Neuron (in vitro differentiated cells): ENCODE data around the gene DIRAS2.

Experiments
- H2AFZ ChIP-seq: one replicate; pipeline ENCODE4 v1.6.1; 2013; ENCODE audit warnings: low read depth, mild to moderate bottlenecking, inconsistent platforms, low read length, moderate library complexity
- H3K27me3 ChIP-seq: one replicate; pipeline ENCODE4 v1.6.1; 2013; ENCODE audit warnings: low read length; ENCODE audit not compliant: insufficient read depth
- H3K36me3 ChIP-seq: one replicate; pipeline ENCODE4 v1.6.1; 2013; ENCODE audit warnings: low read length; ENCODE audit not compliant: insufficient read depth
- H3K4me1 ChIP-seq: one replicate; pipeline ENCODE4 v1.6.1; 2013; ENCODE audit warnings: low read length; ENCODE audit not compliant: insufficient read depth
- H3K4me3 ChIP-seq: 2 replicates; pipeline ENCODE4 v1.5.1; 2013; ENCODE audit warnings: mild to moderate bottlenecking, low read length, moderate library complexity
- H3K9me3 ChIP-seq: one replicate; pipeline ENCODE4 v1.6.1; 2013; ENCODE audit warnings: low read length

The DIRAS2 gene

DNA sequence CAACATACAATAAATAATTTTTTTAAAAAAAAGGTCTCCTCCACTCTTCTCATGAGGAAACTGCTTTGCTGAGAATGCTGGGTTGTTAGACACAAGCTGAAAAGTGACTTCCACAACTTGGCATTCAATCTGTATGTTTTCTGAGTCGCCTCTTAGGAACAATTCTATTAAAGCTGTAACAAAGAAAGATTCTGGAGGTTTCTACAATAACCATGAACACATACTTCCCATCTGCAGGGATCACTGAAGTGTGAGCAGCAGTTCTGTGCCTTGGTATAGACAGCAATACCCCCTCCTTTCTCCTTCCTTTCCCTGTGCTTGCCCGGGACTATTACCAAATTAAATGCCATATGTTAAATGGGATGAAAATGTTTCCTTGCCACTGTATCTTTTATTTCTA, 1.5 kb downstream of the DIRAS2 start:
- H3K4me3 ChIP-seq: peak overlapping the region; percentile 64
- peaks cover 9% of the 10 kb centered on the region for H3K27me3 ChIP-seq
- H3K9me3 ChIP-seq: no peaks in the 10 kb centered on the region
- peaks cover 20% of the 10 kb centered on the region for H3K4me1 ChIP-seq
- no peak overlapping the region for H2AFZ ChIP-seq
- no peaks in the 10 kb centered on the region for H3K36me3 ChIP-seq

DNA sequence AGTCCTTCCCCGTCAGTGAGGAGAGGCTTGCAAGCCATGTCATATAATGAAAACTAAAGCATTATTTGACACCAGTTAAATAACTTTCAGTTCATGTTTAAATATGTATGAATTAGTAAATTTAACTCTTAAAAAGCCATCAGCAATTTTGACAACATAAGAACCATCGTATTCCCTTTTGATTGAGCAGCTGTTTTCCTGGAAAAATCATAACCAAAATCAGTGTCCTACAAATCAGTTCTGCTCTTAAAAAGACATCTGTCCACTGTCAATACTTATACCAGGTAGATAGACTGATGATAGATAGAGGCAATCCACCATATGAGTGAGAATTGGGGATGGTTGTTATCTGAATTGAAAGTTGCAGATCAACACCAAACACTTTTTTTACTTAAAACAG, 2.3 kb downstream of the DIRAS2 start:
- Histone ChIP-seq H3K36me3 (no peaks in the 10 kb centered on the region), H3K9me3 (no peaks in the 10 kb centered on the region), H2AFZ (no peak overlapping the region), H3K27me3 (peaks cover 9% of the 10 kb centered on the region), H3K4me3 (no peak overlapping the region), H3K4me1 (peaks cover 20% of the 10 kb centered on the region)

DNA sequence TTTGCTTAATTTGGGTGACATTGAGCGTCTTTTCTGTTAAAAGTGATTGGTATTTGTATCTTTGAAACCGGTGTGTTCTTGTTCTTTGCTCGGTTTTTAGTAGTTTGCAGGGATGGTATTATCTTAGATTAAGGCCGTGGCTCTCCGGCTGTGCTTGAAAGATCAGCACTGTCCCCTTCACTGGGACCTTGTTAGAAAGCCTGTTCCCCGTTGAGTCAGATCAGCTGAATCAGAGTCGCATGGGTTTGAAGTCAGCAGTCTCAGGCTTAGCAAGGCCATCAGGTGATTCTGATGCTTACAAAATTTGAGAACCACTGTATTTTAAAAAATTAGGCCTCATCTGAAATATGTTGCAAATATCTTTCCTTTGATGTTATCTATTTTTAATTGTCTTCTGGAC, 5.0 kb downstream of the DIRAS2 start:
- Histone ChIP-seq H3K27me3 (peaks cover 28% of the 10 kb centered on the region), H3K9me3 (peaks cover 2% of the 10 kb centered on the region), H2AFZ (no peak overlapping the region), H3K4me1 (peaks cover 17% of the 10 kb centered on the region), H3K36me3 (no peaks in the 10 kb centered on the region), H3K4me3 (no peak overlapping the region)

DNA sequence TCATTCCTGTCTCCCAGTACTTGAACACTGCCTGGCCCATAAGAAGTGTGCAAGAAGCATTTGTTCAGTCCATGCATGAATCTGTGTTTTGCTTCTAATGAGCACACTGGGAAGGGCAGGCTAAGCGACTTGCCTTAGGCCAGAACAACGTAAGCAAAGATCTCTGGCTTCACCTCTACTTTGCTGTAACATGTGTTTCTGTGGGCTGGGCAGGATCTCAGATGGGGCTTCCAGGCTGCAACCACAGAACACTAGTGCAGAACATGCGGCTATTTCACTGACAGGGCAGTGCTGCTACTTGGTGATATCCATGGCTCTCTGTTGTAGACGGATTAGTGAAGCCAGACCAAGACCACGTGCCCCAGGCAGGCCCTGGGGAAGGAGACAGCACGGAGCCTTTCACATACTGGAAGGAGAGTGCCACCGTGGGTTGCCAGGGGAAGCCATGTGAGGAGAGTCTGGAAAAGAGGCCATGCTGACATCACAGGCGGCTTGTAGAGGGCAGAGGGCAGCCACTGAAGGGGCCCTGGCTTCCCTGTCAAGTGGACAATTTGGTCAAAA, 9.9 kb downstream of the DIRAS2 start:
- H3K36me3 ChIP-seq: no peaks in the 10 kb centered on the region
- H3K27me3 ChIP-seq: peaks cover 27% of the 10 kb centered on the region

DNA sequence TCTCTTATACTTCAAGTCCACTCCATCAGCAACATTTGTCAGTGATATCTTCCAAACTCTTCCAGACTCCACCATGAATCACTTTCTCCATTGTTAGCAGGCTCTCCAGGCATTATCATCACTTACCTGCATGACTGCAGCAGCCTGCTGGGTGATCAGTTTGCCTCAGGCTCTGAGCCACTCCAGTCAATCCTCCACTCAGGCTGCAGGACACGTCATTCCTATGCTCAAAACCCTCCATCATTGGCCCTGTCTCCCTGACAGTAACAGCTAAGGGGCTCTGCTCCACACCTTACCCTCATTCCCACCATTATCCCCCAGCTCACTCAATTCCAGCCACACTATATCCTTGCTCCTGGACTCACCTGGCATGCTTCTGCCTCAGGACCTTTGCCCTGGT, 10.7 kb downstream of the DIRAS2 start:
- peaks cover 27% of the 10 kb centered on the region for H3K27me3 ChIP-seq
- peaks cover 2% of the 10 kb centered on the region for H3K9me3 ChIP-seq
- peaks cover 6% of the 10 kb centered on the region for H3K4me1 ChIP-seq
- no peaks in the 10 kb centered on the region for H3K36me3 ChIP-seq
- H2AFZ ChIP-seq: no peak overlapping the region
- H3K4me3 ChIP-seq: no peak overlapping the region

More for the DNA sequence above, 9.9 kb downstream of the DIRAS2 start:
- peaks cover 2% of the 10 kb centered on the region for H3K9me3 ChIP-seq
- H3K4me3 ChIP-seq: no peak overlapping the region
- H3K4me1 ChIP-seq: peaks cover 6% of the 10 kb centered on the region
- no peak overlapping the region for H2AFZ ChIP-seq

DNA sequence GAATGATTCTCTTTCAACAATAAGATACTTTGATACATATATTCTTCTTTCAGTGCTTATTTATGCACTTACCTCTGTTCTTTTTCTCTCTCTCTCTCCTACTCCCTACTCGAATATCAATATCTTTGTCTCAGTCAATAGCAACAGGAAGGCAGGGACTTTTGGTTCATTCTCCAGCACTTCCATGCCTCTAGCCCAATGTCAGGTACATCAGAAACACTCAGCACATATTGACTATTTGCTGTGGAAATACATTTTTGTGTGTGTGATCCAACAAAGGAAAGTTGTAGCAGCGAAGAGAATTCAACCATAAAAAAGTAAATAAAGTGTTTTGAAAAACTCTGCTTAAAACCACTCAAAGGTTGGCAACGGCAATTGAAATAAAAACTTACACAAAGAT, 12.6 kb downstream of the DIRAS2 start:
- Histone ChIP-seq H3K4me1 (peaks cover 6% of the 10 kb centered on the region), H3K36me3 (no peaks in the 10 kb centered on the region), H3K4me3 (no peak overlapping the region), H3K27me3 (peaks cover 23% of the 10 kb centered on the region), H2AFZ (no peak overlapping the region), H3K9me3 (peaks cover 2% of the 10 kb centered on the region)

DNA sequence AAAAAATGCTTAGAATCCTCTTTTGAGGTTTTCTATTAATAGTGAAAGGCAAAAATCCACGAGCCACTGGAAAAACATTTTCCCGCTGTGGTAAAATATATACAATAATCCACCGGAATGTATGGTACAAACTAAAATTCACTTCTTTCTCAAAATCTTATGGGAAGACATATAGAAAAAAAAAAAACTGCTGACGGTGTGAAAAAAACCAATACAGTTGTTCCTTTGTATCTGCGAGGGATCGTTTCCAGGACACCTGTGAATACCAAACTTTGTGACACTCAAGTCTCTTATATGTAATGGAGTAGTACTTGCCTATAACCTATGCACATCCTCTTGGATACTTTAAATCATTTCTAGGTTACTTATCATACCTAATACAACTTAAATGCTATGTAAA, 13.3 kb downstream of the DIRAS2 start:
- Histone ChIP-seq H3K36me3 (no peaks in the 10 kb centered on the region), H3K9me3 (peaks cover 2% of the 10 kb centered on the region), H3K4me3 (no peak overlapping the region), H2AFZ (no peak overlapping the region), H3K27me3 (peaks cover 17% of the 10 kb centered on the region), H3K4me1 (peaks cover 6% of the 10 kb centered on the region)

DNA sequence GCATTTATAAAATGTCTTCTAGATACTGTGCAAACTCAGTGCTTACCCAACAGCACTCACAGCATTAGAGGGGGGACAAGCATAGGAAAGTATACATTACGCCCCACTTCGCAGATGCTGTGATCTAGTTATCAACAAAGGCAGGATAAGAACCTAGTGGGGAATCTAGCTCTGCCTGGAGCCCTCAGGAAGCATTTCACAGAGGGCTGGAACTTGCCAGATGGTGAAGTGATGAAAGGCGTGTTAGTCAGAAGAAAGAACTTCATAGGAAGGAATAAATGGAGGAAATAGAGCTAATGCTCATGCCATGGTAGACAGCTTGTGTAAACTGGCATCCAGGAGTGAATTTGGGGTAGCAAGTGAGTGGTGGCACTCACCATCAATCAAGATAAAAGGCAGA, 25.8 kb downstream of the DIRAS2 start:
- Histone ChIP-seq H3K4me1 (no peaks in the 10 kb centered on the region), H3K4me3 (no peak overlapping the region), H2AFZ (no peak overlapping the region), H3K36me3 (no peaks in the 10 kb centered on the region), H3K9me3 (no peaks in the 10 kb centered on the region), H3K27me3 (no peaks in the 10 kb centered on the region)

DNA sequence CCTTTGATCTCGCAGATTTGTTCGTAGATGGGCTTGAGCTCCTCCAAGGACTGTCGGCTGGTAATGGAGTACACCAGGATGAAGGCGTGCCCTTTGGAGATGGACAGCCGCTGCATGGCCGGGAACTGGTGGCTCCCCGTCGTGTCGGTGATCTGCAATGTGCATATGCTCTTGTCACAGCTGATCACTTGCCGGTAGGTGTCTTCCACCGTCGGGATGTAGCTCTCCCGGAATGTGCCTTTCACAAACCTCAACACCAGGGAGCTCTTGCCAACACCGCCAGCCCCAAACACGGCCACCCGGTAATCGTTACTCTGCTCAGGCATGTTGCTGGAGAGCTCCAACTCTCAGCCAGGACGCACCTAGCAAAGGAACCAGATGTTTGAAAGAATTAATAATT, 29.1 kb downstream of the DIRAS2 start:
- Histone ChIP-seq H3K36me3 (no peaks in the 10 kb centered on the region), H3K27me3 (no peaks in the 10 kb centered on the region), H2AFZ (no peak overlapping the region), H3K9me3 (no peaks in the 10 kb centered on the region), H3K4me3 (no peak overlapping the region), H3K4me1 (no peaks in the 10 kb centered on the region)

DNA sequence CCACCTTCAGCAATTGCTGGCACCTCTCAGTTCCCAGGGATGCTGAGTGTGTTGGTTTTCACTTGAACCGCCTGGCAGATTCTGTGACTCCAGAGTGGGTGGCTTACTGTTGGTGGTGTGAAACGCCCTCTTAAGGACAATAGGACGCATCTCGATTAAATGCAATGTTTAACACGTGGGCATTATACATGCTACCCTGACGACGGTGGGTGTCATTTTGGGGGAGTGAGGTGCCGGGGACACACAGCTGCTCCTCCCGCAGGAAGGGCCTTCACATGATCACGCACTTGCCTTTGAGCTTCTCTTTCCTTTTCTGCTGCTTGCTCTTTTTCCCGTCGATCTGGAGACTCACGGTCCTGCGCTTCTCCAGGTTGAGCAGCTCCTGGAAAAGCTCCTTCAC, 29.7 kb downstream of the DIRAS2 start:
- Histone ChIP-seq H3K4me1 (no peaks in the 10 kb centered on the region), H2AFZ (no peak overlapping the region), H3K9me3 (no peaks in the 10 kb centered on the region), H3K36me3 (no peaks in the 10 kb centered on the region), H3K27me3 (no peaks in the 10 kb centered on the region), H3K4me3 (no peak overlapping the region)

DNA sequence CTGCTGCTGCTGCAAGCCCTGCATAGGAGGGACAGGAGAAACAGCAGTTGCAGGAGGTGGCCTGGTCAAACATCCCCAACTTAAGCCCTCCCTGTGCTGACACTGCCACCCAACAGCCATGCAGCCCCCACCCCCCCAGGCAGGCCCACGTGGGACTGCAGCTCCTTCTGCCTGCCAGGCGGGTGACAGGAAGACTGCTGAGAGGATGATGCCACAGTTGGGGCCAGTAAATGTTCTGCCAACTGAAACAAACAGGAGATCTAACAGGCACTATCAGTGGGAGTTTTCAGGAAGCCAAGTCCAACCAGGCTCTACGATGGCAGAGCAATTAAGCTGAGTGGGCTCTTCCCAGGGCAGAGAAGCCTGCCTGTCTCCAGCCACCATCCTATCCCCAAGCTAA, 31.1 kb downstream of the DIRAS2 start:
- H2AFZ ChIP-seq: no peak overlapping the region
- H3K36me3 ChIP-seq: no peaks in the 10 kb centered on the region
- no peaks in the 10 kb centered on the region for H3K4me1 ChIP-seq
- H3K27me3 ChIP-seq: no peaks in the 10 kb centered on the region
- no peaks in the 10 kb centered on the region for H3K9me3 ChIP-seq
- no peak overlapping the region for H3K4me3 ChIP-seq

DNA sequence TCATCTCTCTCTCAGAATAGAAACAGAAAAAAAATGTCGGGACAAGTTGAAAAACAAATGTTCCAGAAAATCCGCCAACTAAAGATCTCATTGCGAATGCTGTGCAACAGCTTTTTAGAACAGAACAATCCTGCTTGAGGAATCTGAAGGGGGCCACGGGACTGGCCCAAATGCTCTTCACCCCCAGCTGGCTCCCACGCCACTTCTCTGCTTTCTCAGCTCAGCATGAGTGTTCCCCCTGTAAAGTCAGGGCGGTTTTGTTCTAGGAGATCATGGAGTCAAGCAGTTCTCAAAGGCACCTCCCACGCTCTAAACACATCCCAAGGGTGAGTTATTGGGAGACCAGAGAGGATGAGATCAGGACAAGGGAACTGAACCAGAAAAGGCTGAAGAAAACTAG, 31.5 kb downstream of the DIRAS2 start:
- no peak overlapping the region for H2AFZ ChIP-seq
- H3K27me3 ChIP-seq: no peaks in the 10 kb centered on the region
- no peaks in the 10 kb centered on the region for H3K9me3 ChIP-seq
- H3K36me3 ChIP-seq: no peaks in the 10 kb centered on the region
- no peak overlapping the region for H3K4me3 ChIP-seq
- H3K4me1 ChIP-seq: no peaks in the 10 kb centered on the region

DNA sequence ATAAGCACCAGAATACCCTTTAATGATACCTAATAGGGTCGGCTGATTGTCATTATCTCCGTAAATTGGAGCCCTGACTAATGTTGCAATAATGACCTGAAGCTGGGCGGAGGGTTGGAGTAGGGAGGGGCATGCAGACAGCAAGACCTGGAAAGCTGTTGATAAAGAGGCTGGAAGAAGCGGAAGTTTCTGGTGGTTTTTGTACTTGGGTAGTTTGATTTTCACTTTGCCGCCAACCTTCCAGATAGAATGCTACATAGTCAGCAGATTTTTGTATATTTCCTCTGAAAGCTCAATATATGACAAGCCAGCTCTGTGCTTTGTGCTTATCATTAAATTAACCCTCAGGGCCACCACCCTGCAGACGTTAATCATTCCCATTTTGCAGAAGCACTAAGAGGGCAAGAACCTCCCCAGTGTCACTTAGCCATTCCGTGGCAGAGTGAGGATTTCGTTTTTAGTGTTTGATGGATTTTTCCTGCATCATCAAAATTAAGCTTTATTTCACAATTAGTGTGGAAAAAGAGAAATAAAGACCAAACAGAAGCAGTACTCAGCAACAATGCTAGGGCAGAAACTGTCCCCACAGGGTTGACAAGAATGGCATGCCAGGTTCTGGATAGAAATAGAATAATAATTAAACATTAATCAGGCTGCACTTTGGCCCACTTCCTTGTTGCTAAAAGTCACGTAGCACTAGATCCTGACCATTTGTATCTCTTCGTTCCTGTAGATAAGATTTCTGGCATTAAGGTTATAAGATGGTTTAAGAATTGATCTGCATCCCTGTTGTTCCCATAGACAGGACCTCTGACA, 34.7 kb downstream of the DIRAS2 start:
- no peak overlapping the region for H3K4me3 ChIP-seq
- no peaks in the 10 kb centered on the region for H3K4me1 ChIP-seq
- H2AFZ ChIP-seq: no peak overlapping the region
- H3K27me3 ChIP-seq: no peaks in the 10 kb centered on the region
- H3K9me3 ChIP-seq: no peaks in the 10 kb centered on the region
- no peaks in the 10 kb centered on the region for H3K36me3 ChIP-seq

DNA sequence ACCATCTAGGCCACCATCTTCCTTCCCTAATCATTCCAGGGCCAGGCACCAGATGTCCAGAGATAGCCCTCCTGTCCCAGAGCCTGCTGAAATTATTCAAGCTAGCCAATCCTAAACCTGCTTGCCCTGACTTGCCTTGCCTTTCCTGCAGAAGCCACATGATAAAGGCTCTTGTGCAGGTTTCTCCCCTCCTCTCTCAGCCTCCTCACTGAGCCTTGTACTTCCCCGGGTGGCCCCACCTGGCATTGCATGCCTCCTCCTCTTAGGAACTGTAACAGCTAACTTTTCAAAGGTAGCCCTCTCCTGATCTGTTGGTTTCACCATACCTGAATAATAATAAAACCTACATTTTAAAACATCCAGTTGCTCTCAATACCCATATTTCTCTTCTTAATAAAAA, 42.6 kb downstream of the DIRAS2 start:
- Histone ChIP-seq H3K9me3 (no peaks in the 10 kb centered on the region), H3K4me3 (no peak overlapping the region), H3K36me3 (no peaks in the 10 kb centered on the region), H2AFZ (no peak overlapping the region), H3K27me3 (no peaks in the 10 kb centered on the region), H3K4me1 (no peaks in the 10 kb centered on the region)
